Measurements from ENCODE around the gene LRRC4C. TPM values are rescaled to one million over a fixed set of nuclear protein-coding genes. Genes with fewer than 3 reads are reported as not detected.

LRRC4C gene
- polyA plus RNA-seq, 1 donor from 2014 or later = 24.3 TPM

DNA sequence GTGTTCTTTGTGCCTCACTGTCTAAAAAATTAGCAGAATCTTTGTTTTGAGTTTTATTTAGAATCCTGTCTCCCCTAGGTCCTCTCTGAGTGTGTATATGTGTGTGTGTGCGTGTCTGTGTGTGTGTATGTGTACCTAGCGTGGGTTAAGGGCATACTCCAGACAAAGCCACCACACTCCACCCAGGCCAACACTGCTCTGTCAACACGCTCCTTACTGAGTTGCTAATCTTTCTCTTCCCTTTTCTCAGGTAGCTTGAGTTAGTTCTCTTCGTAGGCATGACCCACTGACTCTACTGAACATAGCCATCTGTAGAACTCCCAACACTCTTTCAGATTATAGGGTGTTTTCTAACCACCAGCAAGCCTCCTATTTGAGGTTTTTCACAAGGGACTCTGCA is 131.1 kb downstream of the LRRC4C start:
- Histone ChIP-seq H3K9me3 (ENCODE audit: low read length) (no peaks in the 10 kb centered on the region), H2AFZ (ENCODE audit: low read depth, low read length) (no peak overlapping the region), H3K9me2 (ENCODE audit: insufficient read depth, low read length) (no peaks in the 10 kb centered on the region), H3K79me2 (replicated peaks; ENCODE audit: insufficient read depth, low read length) (no peaks in the 10 kb centered on the region), H3K4me2 (ENCODE audit: low read length) (no peak overlapping the region), H3K36me3 (ENCODE audit: insufficient read depth, low read length) (no peaks in the 10 kb centered on the region), H3F3A (ENCODE audit: insufficient read depth, low read length, poor library complexity, severe bottlenecking) (no peaks in the 10 kb centered on the region), H3K4me3 (ENCODE audit: low read length) (no peak overlapping the region), H4K20me1 (ENCODE audit: insufficient read depth) (no peaks in the 10 kb centered on the region), H3K27ac (ENCODE audit: low read length) (no peak overlapping the region), H3K27me3 (ENCODE audit: insufficient read depth, low read depth, low read length) (no peaks in the 10 kb centered on the region), H3K9ac (ENCODE audit: low read length) (no peak overlapping the region)
- TF ChIP-seq CTCF (IDR thresholded peaks at IDR 0.05; ENCODE audit: poor library complexity, severe bottlenecking) (no peak), REST (IDR thresholded peaks at IDR 0.05; ENCODE audit: borderline replicate concordance) (no peak), POLR2AphosphoS5 (IDR thresholded peaks at IDR 0.05) (no peak), TAF1 (IDR thresholded peaks at IDR 0.05; ENCODE audit: low read depth) (no peak), MXI1 (conservative IDR thresholded peaks at IDR 0.05; ENCODE audit: poor library complexity, severe bottlenecking) (no peak), RAD21 (conservative IDR thresholded peaks at IDR 0.05) (no peak), EP300 (conservative IDR thresholded peaks at IDR 0.05; ENCODE audit: poor library complexity, severe bottlenecking) (no peak), EZH2 (IDR thresholded peaks at IDR 0.05; ENCODE audit: borderline replicate concordance, insufficient read depth, low read length, poor library complexity, severe bottlenecking) (no peak), SMC3 (conservative IDR thresholded peaks at IDR 0.05; ENCODE audit: poor library complexity) (no peak)

DNA sequence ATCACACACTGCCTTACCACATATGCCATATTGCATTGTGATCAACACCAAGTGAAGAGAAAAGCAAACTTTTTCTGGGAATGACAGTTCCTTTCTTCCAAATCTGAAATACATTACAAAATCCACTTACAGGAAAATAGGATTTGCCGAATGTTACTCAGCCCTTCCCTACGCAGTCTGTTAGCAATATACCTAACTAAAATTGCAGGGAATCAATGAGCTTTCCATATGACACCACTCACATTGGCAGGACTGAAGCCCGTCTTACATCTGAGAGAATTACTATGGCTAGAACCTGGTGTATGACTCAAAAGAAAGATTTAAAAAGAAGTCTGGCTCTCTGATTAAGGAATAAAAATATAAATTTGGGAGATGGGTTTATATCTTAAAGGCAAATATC is 136.0 kb downstream of the LRRC4C start:
- Histone ChIP-seq H3K9ac (ENCODE audit: low read length) (no peak overlapping the region), H4K20me1 (ENCODE audit: insufficient read depth) (no peaks in the 10 kb centered on the region), H3K9me2 (ENCODE audit: insufficient read depth, low read length) (no peaks in the 10 kb centered on the region), H3K4me2 (ENCODE audit: low read length) (no peak overlapping the region), H3K27ac (ENCODE audit: low read length) (no peak overlapping the region), H3K4me3 (ENCODE audit: low read length) (no peak overlapping the region), H3F3A (ENCODE audit: insufficient read depth, low read length, poor library complexity, severe bottlenecking) (no peaks in the 10 kb centered on the region), H2AFZ (ENCODE audit: low read depth, low read length) (no peak overlapping the region), H3K27me3 (ENCODE audit: insufficient read depth, low read depth, low read length) (no peaks in the 10 kb centered on the region), H3K9me3 (ENCODE audit: low read length) (no peaks in the 10 kb centered on the region), H3K36me3 (ENCODE audit: insufficient read depth, low read length) (no peaks in the 10 kb centered on the region), H3K79me2 (replicated peaks; ENCODE audit: insufficient read depth, low read length) (no peaks in the 10 kb centered on the region)
- TF ChIP-seq RAD21 (conservative IDR thresholded peaks at IDR 0.05) (no peak), REST (IDR thresholded peaks at IDR 0.05; ENCODE audit: borderline replicate concordance) (no peak), EP300 (conservative IDR thresholded peaks at IDR 0.05; ENCODE audit: poor library complexity, severe bottlenecking) (no peak), MXI1 (conservative IDR thresholded peaks at IDR 0.05; ENCODE audit: poor library complexity, severe bottlenecking) (no peak), TAF1 (IDR thresholded peaks at IDR 0.05; ENCODE audit: low read depth) (no peak), SMC3 (conservative IDR thresholded peaks at IDR 0.05; ENCODE audit: poor library complexity) (no peak), CTCF (IDR thresholded peaks at IDR 0.05; ENCODE audit: poor library complexity, severe bottlenecking) (no peak), POLR2AphosphoS5 (IDR thresholded peaks at IDR 0.05) (no peak), EZH2 (IDR thresholded peaks at IDR 0.05; ENCODE audit: borderline replicate concordance, insufficient read depth, low read length, poor library complexity, severe bottlenecking) (no peak)

Data from neural cell (in vitro differentiated cells).